Measurements from ENCODE around the gene FSTL1.

The FSTL1 gene

DNA sequence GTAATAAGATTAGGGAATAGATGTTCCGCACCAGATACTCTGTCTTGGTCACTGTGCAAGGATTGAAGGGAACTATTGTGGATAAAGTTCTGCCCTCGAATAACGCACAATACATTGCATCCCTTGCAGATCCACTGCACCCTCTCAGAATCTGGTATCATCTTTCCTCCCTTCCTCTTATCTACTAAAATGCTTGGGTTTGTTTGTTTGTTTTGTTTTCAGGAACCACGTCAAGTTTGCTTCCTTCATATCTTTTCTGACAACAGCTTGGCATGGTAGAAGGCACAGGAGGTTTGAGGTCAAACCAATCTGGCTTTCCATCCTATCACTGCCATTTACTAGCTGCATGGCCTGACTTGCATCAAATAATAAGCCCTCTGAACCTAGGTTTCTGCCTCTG, 2.0 kb upstream of the FSTL1 start:
- TF ChIP-seq, protein P1, sequence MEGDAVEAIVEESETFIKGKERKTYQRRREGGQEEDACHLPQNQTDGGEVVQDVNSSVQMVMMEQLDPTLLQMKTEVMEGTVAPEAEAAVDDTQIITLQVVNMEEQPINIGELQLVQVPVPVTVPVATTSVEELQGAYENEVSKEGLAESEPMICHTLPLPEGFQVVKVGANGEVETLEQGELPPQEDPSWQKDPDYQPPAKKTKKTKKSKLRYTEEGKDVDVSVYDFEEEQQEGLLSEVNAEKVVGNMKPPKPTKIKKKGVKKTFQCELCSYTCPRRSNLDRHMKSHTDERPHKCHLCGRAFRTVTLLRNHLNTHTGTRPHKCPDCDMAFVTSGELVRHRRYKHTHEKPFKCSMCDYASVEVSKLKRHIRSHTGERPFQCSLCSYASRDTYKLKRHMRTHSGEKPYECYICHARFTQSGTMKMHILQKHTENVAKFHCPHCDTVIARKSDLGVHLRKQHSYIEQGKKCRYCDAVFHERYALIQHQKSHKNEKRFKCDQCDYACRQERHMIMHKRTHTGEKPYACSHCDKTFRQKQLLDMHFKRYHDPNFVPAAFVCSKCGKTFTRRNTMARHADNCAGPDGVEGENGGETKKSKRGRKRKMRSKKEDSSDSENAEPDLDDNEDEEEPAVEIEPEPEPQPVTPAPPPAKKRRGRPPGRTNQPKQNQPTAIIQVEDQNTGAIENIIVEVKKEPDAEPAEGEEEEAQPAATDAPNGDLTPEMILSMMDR (conservative IDR thresholded peaks at IDR 0.05): no peak

DNA sequence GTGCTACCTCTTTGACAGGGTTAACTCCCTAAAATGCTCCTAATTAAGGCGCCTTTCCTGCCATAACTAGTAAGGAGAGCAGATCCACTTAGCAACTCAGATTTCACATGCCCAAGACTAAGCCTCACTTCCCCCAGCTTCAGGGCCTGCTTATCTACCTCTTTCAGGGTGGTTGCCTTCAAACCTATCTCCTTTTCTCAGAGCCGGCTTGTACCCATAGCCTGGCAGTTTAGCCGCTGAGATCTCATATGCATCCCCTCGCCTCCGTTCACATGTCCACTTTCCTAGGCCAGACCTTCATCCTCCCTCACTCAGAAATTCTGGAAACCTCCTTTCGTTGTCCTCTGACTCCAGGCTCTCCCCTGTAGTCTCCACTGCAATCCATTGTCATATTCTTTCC, 1.0 kb upstream of the FSTL1 start:
- peak overlapping the region; percentile 96 for H3K27ac ChIP-seq
- TF ChIP-seq, protein P1 (conservative IDR thresholded peaks at IDR 0.05): no peak

More for the DNA sequence above, 2.0 kb upstream of the FSTL1 start:
- H3K27ac ChIP-seq: peak overlapping the region; percentile 96

DNA sequence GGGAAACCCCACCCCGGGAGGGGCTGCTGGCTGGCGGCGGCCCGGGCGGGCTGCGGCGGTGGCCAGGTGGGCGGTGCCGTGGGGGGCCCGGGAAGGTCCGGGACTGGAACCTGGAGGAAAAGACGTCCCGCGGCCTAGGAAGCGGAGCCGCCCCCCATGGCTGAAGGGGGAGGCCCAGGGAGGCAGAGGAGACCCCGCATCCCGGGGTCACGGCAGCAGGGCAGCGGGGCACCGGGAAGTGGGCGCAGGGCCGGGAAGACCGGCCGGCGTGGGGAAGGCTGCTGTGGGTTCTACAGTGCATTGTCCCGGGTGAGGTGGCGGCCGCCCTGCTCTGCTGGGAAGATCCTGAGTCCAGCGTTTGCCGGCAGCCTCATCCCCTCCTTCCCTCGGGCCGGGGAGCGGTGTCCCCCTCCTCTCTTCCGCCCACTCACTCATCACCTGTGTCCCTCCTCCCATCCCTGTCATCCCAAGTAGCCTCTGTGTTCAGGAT, 525 bp upstream of the FSTL1 start:
- H3K27ac ChIP-seq: peak overlapping the region; percentile 96
- TF ChIP-seq, protein P1 (conservative IDR thresholded peaks at IDR 0.05): no peak

DNA sequence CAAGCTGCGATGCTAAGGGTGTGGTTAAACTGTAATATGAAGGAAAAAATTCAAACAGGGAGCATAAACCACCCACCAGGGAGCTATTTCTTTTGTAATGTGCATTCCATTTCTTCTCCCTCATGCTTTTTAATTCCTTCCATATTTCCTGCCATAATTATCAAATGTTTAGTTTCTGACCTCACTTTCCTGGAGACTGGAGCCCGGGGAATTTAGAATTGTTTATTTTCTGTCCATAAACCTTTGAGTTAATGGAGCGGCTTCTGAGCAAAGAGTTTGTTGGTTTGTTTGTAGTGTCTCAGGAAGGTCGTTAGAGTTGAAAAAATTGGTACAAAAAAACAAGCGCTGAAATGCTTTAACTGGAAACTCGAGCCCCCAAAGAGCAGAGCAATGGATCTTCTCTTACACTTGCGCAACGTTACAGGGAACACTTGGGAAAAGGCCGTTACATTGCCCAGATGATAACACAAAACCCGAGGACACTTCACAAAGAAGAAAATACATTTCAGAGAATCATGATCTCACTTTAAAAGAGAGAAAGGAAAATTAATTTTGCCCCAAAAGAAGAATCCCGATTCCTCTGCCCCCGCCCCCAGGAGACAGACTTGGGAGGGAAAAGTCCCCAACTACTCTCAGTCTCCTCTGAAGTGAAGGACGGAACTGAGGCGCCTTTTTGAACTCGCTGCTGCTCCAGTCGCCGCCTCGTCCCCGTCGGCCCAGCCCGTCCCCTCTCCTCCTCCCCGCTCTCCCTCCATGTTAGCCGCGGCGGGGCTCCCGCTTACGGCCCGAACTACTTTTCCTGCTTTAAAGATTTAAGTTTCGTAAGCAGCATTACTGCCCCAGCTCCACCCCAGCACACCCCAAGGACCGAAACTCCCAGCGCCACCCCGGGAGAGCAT, 842 bp downstream of the FSTL1 start:
- TF ChIP-seq, protein P1 (conservative IDR thresholded peaks at IDR 0.05): no peak
- peak overlapping the region; percentile 96 for H3K27ac ChIP-seq

DNA sequence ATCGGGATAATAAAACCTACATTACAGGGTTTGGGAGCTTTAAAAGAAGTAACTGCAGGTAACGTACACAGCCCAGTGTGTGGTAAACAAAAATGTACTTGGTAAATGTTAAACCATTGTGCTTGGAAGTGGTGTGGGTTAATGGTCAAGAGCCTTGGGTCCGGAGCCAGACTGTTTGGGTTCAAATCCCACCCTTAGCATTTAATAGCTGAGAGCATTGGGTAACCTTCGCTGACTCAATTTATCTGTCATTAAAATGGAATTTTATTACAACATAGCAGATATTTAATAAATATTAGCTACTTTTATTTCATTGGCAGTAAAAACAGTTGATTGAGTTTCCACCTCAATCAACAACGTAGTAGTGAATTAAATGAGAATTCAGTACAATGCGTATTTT, 1.5 kb downstream of the FSTL1 start:
- H3K27ac ChIP-seq: peak overlapping the region; percentile 96
- TF ChIP-seq, protein P1 (conservative IDR thresholded peaks at IDR 0.05): no peak

DNA sequence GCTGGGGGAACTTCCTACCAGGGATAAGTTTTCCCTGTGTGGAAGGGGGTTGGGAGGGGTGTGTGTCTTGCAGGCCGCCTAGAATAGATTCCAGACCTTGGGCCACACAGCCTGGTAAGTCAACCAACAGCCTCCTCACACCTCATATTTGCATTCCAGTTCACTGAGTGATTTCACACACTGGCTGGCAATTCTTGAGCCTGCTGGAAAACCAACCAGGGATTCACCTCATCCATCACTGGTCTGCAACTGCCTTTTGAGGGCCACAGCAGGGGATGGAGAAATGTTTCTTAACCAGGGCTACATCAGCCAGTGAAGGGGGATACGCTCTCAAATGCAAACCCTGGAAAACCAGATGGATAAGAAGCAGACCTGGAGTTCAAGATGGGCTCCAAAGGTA, 2.0 kb downstream of the FSTL1 start:
- H3K27ac ChIP-seq: peak overlapping the region; percentile 96
- TF ChIP-seq, protein P1 (conservative IDR thresholded peaks at IDR 0.05): no peak

DNA sequence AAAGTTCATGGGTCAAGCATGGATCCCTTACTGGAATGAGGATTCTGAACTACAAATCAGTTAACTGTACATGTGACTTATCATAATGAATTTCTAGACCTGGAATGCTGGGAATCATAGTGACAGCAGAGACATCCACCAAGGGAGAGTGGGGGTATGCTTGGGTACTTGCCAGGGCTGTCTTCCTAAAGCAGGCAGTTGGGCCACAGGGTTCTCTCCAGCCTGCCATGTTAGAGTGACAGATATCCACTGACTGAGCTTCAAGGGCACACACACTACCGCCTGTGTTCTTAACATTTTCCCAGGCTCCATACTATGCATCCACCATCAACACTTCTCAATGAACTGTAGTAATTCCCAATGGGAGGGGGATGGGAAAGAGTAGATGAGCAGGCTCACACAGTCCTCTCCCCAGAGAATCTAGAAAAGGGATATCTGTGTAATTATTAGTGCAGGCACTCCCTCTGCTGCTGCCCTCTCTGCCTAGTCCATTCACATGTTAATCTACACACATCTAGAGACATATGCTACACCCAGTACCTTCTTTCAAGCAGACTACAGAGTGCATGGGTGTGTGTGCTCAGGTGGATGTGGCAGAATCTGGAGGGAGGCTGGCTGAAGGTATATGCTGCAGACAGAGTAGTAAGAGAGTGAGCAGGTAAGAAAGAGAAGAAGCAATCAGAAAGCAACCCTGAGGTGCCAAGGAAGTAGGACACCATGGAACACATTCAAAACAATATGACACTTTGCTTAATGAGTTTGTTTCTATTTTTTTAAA, 3.7 kb downstream of the FSTL1 start:
- TF ChIP-seq, protein P1 (conservative IDR thresholded peaks at IDR 0.05): no peak
- H3K27ac ChIP-seq: peak overlapping the region; percentile 96
